Gastrocnemius medialis (tissue), 4 donors: Measurements from ENCODE around the gene MGRN1.

ENCODE experiments used
- CTCF ChIP-seq, 5 experiments: fragments of 450-650 bp in 3 of 5; fragments of 200-600 bp in 2 of 5; sonication (generic) in 2 of 5; IDR thresholded peaks in 4 of 5; conservative IDR thresholded peaks in 1 of 5; 1 replicate in 4 of 5; 2 replicates in 1 of 5; pipeline ENCODE4 v1.5.1; 2016 to 2019; ENCODE audit warnings: antibody characterized with exemption in 5 of 5, mild to moderate bottlenecking in 3 of 5, moderate library complexity in 3 of 5
- POLR2A ChIP-seq, 2 donors: fragments of 450-650 bp; IDR thresholded peaks; one replicate each; pipeline ENCODE4 v1.6.1; 2017; ENCODE audit warnings: antibody characterized with exemption in 2 of 2, mild to moderate bottlenecking in 2 of 2, moderate library complexity in 2 of 2

- no peak for TF ChIP-seq CTCF (IDR thresholded peaks at IDR 0.05 in 4 of 5, conservative IDR thresholded peaks at IDR 0.05 in 1 of 5)
- no peak for TF ChIP-seq POLR2A (IDR thresholded peaks at IDR 0.05)
Measured at GRCh38 chr16:4617880-4618279, 6.7 kb upstream of the MGRN1 start.
